Type B pancreatic cell (in vitro differentiated cells): ENCODE results near the gene ZNF3. TPM values are rescaled to one million over a fixed set of nuclear protein-coding genes. Genes with fewer than 3 reads are reported as not detected.

Experiments
- DNase-seq: peaks from one replicate; pipeline ENCODE4 v3.0.0; 2021; ENCODE audit warnings: mixed read lengths; ENCODE audit not compliant: unreplicated experiment; ENCODE audit errors: extremely low spot score
- H3K27ac Mint-ChIP-seq: 2 replicates; pipeline ENCODE4 v1.8.0; 2021; ENCODE audit warnings: mild to moderate bottlenecking, mixed read lengths
- H3K27me3 Mint-ChIP-seq: 2 replicates; pipeline ENCODE4 v1.8.0; 2021; ENCODE audit warnings: mixed read lengths
- H3K36me3 Mint-ChIP-seq: 2 replicates; pipeline ENCODE4 v1.8.0; 2021; ENCODE audit warnings: mixed read lengths
- H3K4me1 Mint-ChIP-seq: one replicate; pipeline ENCODE4 v1.8.0; 2021; ENCODE audit warnings: mixed read lengths; ENCODE audit not compliant: unreplicated experiment
- H3K4me3 Mint-ChIP-seq: 2 replicates; pipeline ENCODE4 v1.8.0; 2021; ENCODE audit warnings: mild to moderate bottlenecking, mixed read lengths
- H3K9me3 Mint-ChIP-seq: 2 replicates; pipeline ENCODE4 v1.8.0; 2021; ENCODE audit warnings: mixed read lengths
- total RNA-seq: library from RNA; stranded (reverse); gene quantifications from 2 replicates; pipeline ENCODE4 v1.2.1, GENCODE V29; 2021; ENCODE audit warnings: low replicate concordance
- TF ChIP-seq, protein P1 (sequence below): fragments of 200-600 bp; sonication (generic); conservative IDR thresholded peaks from 2 replicates; pipeline ENCODE4 v1.5.0; 2021; ENCODE audit warnings: antibody characterized with exemption, mild to moderate bottlenecking

ZNF3 gene
- total RNA-seq, 1 donor from 2014 or later, result 66.6 TPM

GRCh38 chr7:100079024-100079560, 2.4 kb downstream of the ZNF3 start:
- Mint-ChIP-seq H3K9me3 (peaks cover 14% of the 10 kb centered on the region), H3K27me3 (no peaks in the 10 kb centered on the region), H3K4me3 (peak overlapping the region; percentile 97), H3K27ac (peak overlapping the region; percentile 65), H3K36me3 (peaks cover 54% of the 10 kb centered on the region), H3K4me1 (peaks cover 20% of the 10 kb centered on the region)
- no peak for DNase-seq
- TF ChIP-seq, protein P1, sequence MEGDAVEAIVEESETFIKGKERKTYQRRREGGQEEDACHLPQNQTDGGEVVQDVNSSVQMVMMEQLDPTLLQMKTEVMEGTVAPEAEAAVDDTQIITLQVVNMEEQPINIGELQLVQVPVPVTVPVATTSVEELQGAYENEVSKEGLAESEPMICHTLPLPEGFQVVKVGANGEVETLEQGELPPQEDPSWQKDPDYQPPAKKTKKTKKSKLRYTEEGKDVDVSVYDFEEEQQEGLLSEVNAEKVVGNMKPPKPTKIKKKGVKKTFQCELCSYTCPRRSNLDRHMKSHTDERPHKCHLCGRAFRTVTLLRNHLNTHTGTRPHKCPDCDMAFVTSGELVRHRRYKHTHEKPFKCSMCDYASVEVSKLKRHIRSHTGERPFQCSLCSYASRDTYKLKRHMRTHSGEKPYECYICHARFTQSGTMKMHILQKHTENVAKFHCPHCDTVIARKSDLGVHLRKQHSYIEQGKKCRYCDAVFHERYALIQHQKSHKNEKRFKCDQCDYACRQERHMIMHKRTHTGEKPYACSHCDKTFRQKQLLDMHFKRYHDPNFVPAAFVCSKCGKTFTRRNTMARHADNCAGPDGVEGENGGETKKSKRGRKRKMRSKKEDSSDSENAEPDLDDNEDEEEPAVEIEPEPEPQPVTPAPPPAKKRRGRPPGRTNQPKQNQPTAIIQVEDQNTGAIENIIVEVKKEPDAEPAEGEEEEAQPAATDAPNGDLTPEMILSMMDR, result no peak

GRCh38 chr7:100077205-100077604, 4.3 kb downstream of the ZNF3 start:
- Mint-ChIP-seq H3K4me3 (peak overlapping the region; percentile 75), H3K36me3 (peaks cover 73% of the 10 kb centered on the region), H3K27me3 (no peaks in the 10 kb centered on the region), H3K27ac (peak overlapping the region; percentile 77), H3K4me1 (peaks cover 14% of the 10 kb centered on the region), H3K9me3 (peaks cover 18% of the 10 kb centered on the region)
- TF ChIP-seq, protein P1, result no peak
- no peak for DNase-seq

DNA sequence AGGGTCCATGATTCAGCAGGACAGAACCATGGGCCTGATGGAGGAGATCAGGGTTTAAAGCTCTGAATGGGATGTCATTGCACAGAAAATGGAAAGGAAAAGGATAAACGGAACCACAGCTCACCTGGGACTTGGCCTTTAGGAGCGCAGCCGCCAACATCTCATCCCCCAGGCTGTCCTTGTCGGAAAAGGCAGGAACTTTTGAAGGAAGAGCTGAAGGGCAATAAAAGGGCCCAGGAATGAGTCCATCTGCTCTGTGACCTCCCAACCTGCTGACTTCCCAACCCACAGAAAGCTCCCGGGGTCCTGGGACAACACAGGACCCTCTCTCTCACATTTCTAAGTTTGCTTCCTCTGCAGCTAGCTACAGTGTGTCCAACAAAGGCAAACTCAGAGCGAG, 6.1 kb downstream of the ZNF3 start:
- Mint-ChIP-seq H3K27me3 (no peaks in the 10 kb centered on the region), H3K4me1 (peaks cover 9% of the 10 kb centered on the region), H3K9me3 (peaks cover 26% of the 10 kb centered on the region), H3K27ac (peak overlapping the region; percentile 13), H3K36me3 (peaks cover 85% of the 10 kb centered on the region), H3K4me3 (no peak overlapping the region)
- no peak for DNase-seq
- TF ChIP-seq, protein P1, result no peak

DNA sequence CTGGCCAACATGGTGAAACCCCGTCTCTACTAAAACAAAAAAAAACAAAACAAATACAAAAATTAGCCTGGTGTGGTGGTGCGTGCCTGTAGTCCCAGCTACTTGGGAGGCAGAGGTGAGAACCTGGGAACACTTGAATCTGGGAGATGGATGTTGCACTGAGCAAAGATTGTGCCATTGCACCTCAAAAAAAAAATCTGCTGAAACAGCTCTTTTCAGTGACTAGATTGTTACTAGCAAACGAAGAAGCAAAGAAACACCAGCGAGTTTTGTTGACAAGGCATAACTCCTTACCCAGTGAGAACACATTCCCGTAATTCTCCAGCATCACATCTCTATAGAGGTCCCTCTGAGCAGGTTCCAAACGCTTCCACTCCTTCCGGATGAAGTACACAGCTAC, 6.7 kb downstream of the ZNF3 start:
- Mint-ChIP-seq H3K4me1 (peaks cover 9% of the 10 kb centered on the region), H3K9me3 (peaks cover 26% of the 10 kb centered on the region), H3K36me3 (peaks cover 87% of the 10 kb centered on the region), H3K27me3 (no peaks in the 10 kb centered on the region), H3K27ac (no peak overlapping the region), H3K4me3 (no peak overlapping the region)
- DNase-seq, result no peak
- TF ChIP-seq, protein P1, result no peak

- H3K4me3 Mint-ChIP-seq, result no peak overlapping the region
- H3K36me3 Mint-ChIP-seq, result peaks cover 83% of the 10 kb centered on the region
- no peaks in the 10 kb centered on the region for H3K4me1 Mint-ChIP-seq
- H3K27ac Mint-ChIP-seq, result peak overlapping the region; percentile 44
- DNase-seq, result no peak
- H3K9me3 Mint-ChIP-seq, result peaks cover 26% of the 10 kb centered on the region
- H3K27me3 Mint-ChIP-seq, result no peaks in the 10 kb centered on the region
- TF ChIP-seq, protein P1, result no peak
Measured at GRCh38 chr7:100072462-100072861, 9.1 kb downstream of the ZNF3 start.
